Measurements from ENCODE around the gene C4orf50.

C4orf50 gene

DNA sequence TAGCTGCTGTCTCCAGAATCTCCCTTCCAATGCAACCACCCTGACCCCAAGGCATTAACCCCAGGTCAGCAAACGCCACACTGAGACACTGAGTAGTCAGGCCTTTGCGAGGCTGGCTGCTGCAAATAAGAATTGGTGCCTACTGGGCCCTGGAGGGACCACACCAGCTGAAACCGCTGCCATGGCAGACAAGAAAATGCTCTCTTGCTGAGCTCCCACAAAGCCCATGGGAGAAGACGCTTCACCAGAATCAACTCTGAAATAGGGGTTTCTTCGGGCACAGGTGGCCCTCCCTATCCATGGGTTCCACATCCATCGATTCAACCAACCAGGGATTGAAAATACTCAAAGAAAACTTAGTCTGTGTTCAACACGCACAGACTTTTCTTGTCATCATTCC lies 98.7 kb downstream of the C4orf50 start:
- in situ Hi-C loops (cut with HindIII; ENCODE audit: low sequenced_read_pairs) = no loop called here
- no peak overlapping the region for H3K4me3 ChIP-seq (ENCODE audit: low read depth, low read length)
- TF ChIP-seq, protein P1, sequence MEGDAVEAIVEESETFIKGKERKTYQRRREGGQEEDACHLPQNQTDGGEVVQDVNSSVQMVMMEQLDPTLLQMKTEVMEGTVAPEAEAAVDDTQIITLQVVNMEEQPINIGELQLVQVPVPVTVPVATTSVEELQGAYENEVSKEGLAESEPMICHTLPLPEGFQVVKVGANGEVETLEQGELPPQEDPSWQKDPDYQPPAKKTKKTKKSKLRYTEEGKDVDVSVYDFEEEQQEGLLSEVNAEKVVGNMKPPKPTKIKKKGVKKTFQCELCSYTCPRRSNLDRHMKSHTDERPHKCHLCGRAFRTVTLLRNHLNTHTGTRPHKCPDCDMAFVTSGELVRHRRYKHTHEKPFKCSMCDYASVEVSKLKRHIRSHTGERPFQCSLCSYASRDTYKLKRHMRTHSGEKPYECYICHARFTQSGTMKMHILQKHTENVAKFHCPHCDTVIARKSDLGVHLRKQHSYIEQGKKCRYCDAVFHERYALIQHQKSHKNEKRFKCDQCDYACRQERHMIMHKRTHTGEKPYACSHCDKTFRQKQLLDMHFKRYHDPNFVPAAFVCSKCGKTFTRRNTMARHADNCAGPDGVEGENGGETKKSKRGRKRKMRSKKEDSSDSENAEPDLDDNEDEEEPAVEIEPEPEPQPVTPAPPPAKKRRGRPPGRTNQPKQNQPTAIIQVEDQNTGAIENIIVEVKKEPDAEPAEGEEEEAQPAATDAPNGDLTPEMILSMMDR (IDR thresholded peaks at IDR 0.05; ENCODE audit: low read depth, low read length, missing control alignments) = no peak
- DNase-seq (ENCODE audit: low read depth) = no peak

DNA sequence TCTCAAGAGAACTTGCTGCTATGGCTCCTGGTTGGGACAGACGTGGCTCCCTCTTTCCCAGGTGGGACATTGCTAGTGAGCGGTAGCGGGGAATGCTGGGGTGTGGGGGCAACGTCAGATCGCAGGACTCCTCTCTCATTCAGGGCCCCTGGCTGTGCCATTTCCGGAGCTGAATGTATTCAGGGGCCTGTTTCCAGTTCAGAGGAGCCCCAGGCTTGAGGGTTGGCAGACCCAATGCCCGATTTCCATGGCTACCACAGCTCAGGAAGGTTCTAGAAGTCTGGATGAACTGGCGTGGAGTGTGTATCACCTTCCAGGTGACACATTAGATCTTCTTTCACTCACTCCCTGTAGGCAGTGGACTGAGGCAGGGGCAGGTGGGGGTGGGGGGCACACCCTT lies 99.2 kb downstream of the C4orf50 start:
- no peak overlapping the region for H3K4me3 ChIP-seq (ENCODE audit: low read depth, low read length)
- in situ Hi-C loops (cut with HindIII; ENCODE audit: low sequenced_read_pairs) = no loop called here
- no peak for DNase-seq (ENCODE audit: low read depth)
- TF ChIP-seq, protein P1 (IDR thresholded peaks at IDR 0.05; ENCODE audit: low read depth, low read length, missing control alignments) = no peak

DNA sequence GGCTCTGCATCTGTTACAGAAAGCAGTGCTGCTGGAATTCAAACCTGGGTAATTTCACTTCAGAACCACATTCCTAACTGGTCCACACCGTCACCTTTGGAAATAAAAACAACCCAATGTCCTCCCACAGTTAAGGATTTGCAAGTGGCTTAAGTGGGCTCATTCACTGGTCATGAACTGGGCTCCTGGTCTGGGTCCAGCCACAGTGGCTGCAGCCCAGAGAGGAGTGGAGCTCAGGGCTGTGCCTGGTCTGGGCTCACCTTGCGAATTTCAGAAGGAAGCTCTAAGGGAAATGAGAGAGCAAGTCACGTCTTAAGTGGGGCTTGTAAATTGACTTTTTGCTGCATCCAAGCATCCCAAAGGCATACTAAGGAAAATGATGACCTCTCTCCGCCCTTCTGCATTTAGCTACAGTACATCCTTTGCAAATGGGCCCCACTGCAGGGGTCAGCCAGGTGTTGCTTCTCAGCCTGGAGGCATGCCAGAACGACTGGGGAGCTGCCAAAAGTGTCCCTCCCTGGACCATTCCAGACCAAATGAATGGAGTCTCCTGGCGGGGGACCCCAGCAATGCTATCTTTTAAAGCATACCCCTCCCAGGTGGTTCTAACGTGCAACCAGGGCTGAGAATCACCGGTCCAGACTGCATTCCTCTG lies 99.8 kb downstream of the C4orf50 start:
- TF ChIP-seq, protein P1 (IDR thresholded peaks at IDR 0.05; ENCODE audit: low read depth, low read length, missing control alignments) = no peak
- no peak for DNase-seq (ENCODE audit: low read depth)
- in situ Hi-C loops (cut with HindIII; ENCODE audit: low sequenced_read_pairs) = no loop called here
- no peak overlapping the region for H3K4me3 ChIP-seq (ENCODE audit: low read depth, low read length)

DNA sequence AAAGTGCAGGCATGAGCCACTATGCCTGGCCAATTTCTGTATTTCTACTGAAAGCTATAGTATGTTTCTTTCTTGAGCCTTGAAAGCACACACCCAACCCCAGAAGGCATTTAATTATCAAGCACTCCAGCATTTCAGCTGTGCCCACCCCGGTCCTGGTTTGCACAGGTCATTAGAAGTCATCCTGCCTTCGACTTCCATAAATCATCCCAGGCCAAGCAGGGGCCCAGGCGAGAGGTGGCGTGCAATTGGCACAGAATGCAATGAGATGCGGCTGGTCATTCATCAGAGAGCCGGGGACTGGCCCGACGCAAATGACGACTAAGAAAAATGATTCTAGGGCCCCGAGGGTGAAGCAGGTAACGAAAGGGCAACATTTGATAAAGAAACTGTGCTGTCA lies 100.6 kb downstream of the C4orf50 start:
- DNase-seq (ENCODE audit: low read depth) = no peak
- H3K4me3 ChIP-seq (ENCODE audit: low read depth, low read length) = no peak overlapping the region
- TF ChIP-seq, protein P1 (IDR thresholded peaks at IDR 0.05; ENCODE audit: low read depth, low read length, missing control alignments) = no peak
- in situ Hi-C loops (cut with HindIII; ENCODE audit: low sequenced_read_pairs) = no loop called here

DNA sequence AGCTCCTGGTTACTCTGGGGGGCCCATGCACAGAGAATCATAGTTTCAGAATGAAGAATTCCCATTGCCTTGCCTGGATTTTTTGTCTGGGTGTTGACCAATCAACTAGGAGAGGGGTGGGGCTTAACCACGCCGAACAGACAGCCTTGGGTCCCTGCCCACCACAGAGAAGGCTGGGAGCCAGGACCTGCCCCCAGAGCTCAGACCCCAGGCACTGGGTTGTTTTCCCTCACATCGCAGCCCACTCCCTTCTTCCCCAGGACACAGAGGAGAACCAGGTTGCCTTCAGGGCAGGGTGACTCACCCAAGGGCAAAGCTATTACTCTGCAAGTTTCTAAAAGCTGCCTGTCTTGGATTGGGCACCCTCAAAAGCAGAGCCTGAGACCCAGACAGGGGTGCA lies 102.0 kb downstream of the C4orf50 start:
- TF ChIP-seq, protein P1 (IDR thresholded peaks at IDR 0.05; ENCODE audit: low read depth, low read length, missing control alignments) = no peak
- H3K4me3 ChIP-seq (ENCODE audit: low read depth, low read length) = no peak overlapping the region
- DNase-seq (ENCODE audit: low read depth) = no peak
- in situ Hi-C loops (cut with HindIII; ENCODE audit: low sequenced_read_pairs) = no loop called here

DNA sequence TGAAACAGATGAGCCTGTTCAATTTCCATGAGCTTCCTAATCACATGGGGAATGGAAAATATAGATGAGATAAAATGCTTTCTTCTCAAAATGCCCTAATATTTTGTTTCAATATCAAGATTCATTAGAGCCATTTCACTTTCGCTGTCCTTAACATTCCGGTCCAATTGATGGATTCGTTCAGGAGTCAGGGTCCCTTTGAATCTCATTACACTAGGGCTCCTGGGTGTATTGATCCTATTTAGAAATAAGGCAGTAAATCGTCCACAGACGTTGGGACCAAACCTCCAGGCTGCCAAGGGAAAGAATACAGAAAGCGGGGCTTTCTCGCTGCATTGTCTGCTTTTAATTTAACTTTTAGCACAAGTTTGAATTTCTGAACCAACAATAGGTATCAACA lies 104.8 kb downstream of the C4orf50 start:
- in situ Hi-C loops (cut with HindIII; ENCODE audit: low sequenced_read_pairs) = no loop called here

More for the DNA sequence above, 104.8 kb downstream of the C4orf50 start:
- TF ChIP-seq, protein P1 (IDR thresholded peaks at IDR 0.05; ENCODE audit: low read depth, low read length, missing control alignments) = no peak
- DNase-seq (ENCODE audit: low read depth) = no peak
- no peak overlapping the region for H3K4me3 ChIP-seq (ENCODE audit: low read depth, low read length)

Measured in astrocyte of the cerebellum (primary cell).